GM23338 (cell line): ENCODE results near the gene STAC2. TPM values are rescaled to one million over a fixed set of nuclear protein-coding genes. Genes with fewer than 3 reads are reported as not detected.

Experiments
- ATAC-seq: fragments of 200-7000 bp; cut with Tn5 transposase; 3 replicates; pipeline ENCODE4 v1.9.1; 2020
- DNase-seq: peaks from one replicate; pipeline ENCODE4 v3.0.0-alpha.2; 2015; ENCODE audit warnings: low spot score
- H2AFZ ChIP-seq: fragments of 200-600 bp; sonication (generic); 2 replicates; pipeline ENCODE4 v1.8.0; 2016; ENCODE audit warnings: antibody characterized with exemption, mild to moderate bottlenecking, moderate library complexity
- H3F3A ChIP-seq: fragments of 200-600 bp; sonication (generic); replicated peaks from 2 replicates; pipeline ENCODE4 v1.8.0; 2017; ENCODE audit warnings: antibody characterized with exemption, mixed run types, low read depth
- H3K27ac ChIP-seq: fragments of 200-600 bp; sonication (generic); 2 replicates; pipeline ENCODE4 v1.6.1; 2016; ENCODE audit warnings: low read depth
- H3K27me3 ChIP-seq: fragments of 200-600 bp; sonication (generic); 2 replicates; pipeline ENCODE4 v1.8.0; 2016; ENCODE audit warnings: mild to moderate bottlenecking, mixed run types, moderate library complexity; ENCODE audit not compliant: insufficient read depth
- H3K36me3 ChIP-seq: fragments of 200-600 bp; sonication (generic); 2 replicates; pipeline ENCODE4 v1.8.0; 2016; ENCODE audit warnings: mild to moderate bottlenecking; ENCODE audit not compliant: insufficient read depth
- H3K4me1 ChIP-seq: fragments of 200-600 bp; sonication (generic); 2 replicates; pipeline ENCODE4 v1.8.0; 2016; ENCODE audit warnings: mild to moderate bottlenecking, moderate library complexity; ENCODE audit not compliant: insufficient read depth
- H3K4me2 ChIP-seq: fragments of 200-600 bp; sonication (generic); 2 replicates; pipeline ENCODE4 v1.7.1; 2017; ENCODE audit warnings: mixed run types
- H3K4me3 ChIP-seq: fragments of 200-600 bp; sonication (generic); 2 replicates; pipeline ENCODE4 v1.6.1; 2016; ENCODE audit warnings: mixed run types
- H3K79me2 ChIP-seq: fragments of 200-600 bp; sonication (generic); replicated peaks from 2 replicates; pipeline ENCODE4 v1.8.0; 2017; ENCODE audit warnings: mild to moderate bottlenecking; ENCODE audit not compliant: insufficient read depth
- H3K9me2 ChIP-seq: fragments of 200-600 bp; sonication (generic); 2 replicates; pipeline ENCODE4 v1.8.0; 2017; ENCODE audit not compliant: insufficient read depth
- H4K20me1 ChIP-seq: fragments of 200-600 bp; sonication (generic); replicated peaks from 2 replicates; pipeline ENCODE4 v1.8.0; 2017; ENCODE audit warnings: mild to moderate bottlenecking; ENCODE audit not compliant: insufficient read depth
- H3K27ac Mint-ChIP-seq: 2 replicates; pipeline ENCODE4 v1.8.0; 2020; ENCODE audit warnings: inconsistent platforms, mild to moderate bottlenecking, moderate library complexity, mixed read lengths
- H3K27me3 Mint-ChIP-seq: 3 replicates; pipeline ENCODE4 v1.8.0; 2022; ENCODE audit warnings: low read depth, mild to moderate bottlenecking, moderate library complexity, mixed read lengths, inconsistent platforms; ENCODE audit not compliant: insufficient read depth, poor library complexity
- H3K36me3 Mint-ChIP-seq: 3 replicates; pipeline ENCODE4 v1.8.0; 2021; ENCODE audit warnings: low read depth, mild to moderate bottlenecking, inconsistent platforms, moderate library complexity, mixed read lengths
- H3K4me1 Mint-ChIP-seq: 3 replicates; pipeline ENCODE4 v1.8.0; 2020; ENCODE audit warnings: mild to moderate bottlenecking, inconsistent platforms, mixed read lengths
- H3K4me3 Mint-ChIP-seq: 3 replicates; pipeline ENCODE4 v1.8.0; 2021; ENCODE audit warnings: moderate library complexity, mild to moderate bottlenecking, inconsistent platforms, mixed read lengths
- H3K9me3 Mint-ChIP-seq: 3 replicates; pipeline ENCODE4 v1.8.0; 2020; ENCODE audit warnings: moderate library complexity, mild to moderate bottlenecking, inconsistent platforms, mixed read lengths
- EZH2 ChIP-seq: fragments of 200-600 bp; sonication (generic); IDR thresholded peaks from one replicate; pipeline ENCODE4 v1.8.0; 2017; ENCODE audit warnings: antibody characterized with exemption, mild to moderate bottlenecking, low read depth; ENCODE audit not compliant: unreplicated experiment
- NANOG ChIP-seq: IDR thresholded peaks from 2 replicates; pipeline ENCODE4 v1.6.1; 2016; ENCODE audit warnings: antibody characterized with exemption, borderline replicate concordance
- POLR2AphosphoS5 ChIP-seq: IDR thresholded peaks from 2 replicates; pipeline ENCODE4 v1.6.1; 2016; ENCODE audit warnings: antibody characterized with exemption, low read depth
- ZNF331 ChIP-seq: fragments of 250-450 bp; sonication (Bioruptor Pico); IDR thresholded peaks from 2 replicates; pipeline ENCODE4 v1.5.0; 2020; ENCODE audit warnings: low read depth, mild to moderate bottlenecking, moderate library complexity
- polyA plus RNA-seq: library from polyadenylated mRNA; unstranded; fragments of >200 nt; fragmentation: Nextera tagmentation; extraction: Ambion mirVana; gene quantifications from 2 replicates; pipeline ENCODE4 v1.2.1, GENCODE V29; 2016
- total RNA-seq: library from RNA; depleted of rRNA; stranded (reverse); fragments of >200 nt; shearing (Covaris generic); gene quantifications from 2 replicates; pipeline ENCODE4 v1.2.3, GENCODE V29; 2014
- TF ChIP-seq, protein P1 (sequence below): fragments of 250-450 bp; sonication (Bioruptor Pico); IDR thresholded peaks from 2 replicates; pipeline ENCODE4 v1.5.0; 2020; ENCODE audit warnings: mild to moderate bottlenecking, moderate library complexity
- TF ChIP-seq, protein P2 (sequence below): IDR thresholded peaks from 2 replicates; pipeline ENCODE4 v1.6.1; 2016; ENCODE audit warnings: antibody characterized with exemption

STAC2 gene
- total and polyA plus RNA-seq, 2 experiments from 2014 or later = 1.9 to 3.1 TPM

DNA sequence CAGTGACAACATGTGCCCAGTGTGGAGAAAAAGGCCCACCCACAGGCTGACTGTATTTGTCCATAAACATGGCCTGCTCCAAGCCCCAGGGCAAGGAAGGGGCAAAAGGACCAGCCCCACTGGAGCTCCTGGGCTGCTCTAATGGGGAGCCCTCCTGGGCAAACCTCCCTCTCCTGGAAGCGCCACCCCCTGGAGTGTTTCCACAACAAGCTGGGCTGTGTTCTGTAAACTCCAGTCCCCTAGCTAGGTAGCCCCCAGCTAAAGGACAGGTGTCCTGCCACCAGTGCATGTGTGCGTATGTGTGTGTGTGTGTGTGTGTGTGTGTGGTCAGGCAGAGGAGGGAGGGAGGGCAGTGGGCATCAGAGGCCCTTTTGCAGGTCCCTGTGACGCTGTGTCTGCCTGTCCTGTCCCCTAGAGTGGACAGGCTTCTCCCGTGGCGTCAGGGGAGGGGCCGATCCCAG, 11.3 kb upstream of the STAC2 start:
- Mint-ChIP-seq H3K9me3 (no peaks in the 10 kb centered on the region), H3K4me1 (peaks cover 11% of the 10 kb centered on the region; the same call in 2 of the 3 replicates), H3K4me3 (no peak overlapping the region), H3K36me3 (no peaks in the 10 kb centered on the region), H3K27me3 (peaks cover 13% of the 10 kb centered on the region), H3K27ac (no peak overlapping the region)
- TF ChIP-seq EZH2 (no peak), NANOG (no peak)
- TF ChIP-seq, protein P1, sequence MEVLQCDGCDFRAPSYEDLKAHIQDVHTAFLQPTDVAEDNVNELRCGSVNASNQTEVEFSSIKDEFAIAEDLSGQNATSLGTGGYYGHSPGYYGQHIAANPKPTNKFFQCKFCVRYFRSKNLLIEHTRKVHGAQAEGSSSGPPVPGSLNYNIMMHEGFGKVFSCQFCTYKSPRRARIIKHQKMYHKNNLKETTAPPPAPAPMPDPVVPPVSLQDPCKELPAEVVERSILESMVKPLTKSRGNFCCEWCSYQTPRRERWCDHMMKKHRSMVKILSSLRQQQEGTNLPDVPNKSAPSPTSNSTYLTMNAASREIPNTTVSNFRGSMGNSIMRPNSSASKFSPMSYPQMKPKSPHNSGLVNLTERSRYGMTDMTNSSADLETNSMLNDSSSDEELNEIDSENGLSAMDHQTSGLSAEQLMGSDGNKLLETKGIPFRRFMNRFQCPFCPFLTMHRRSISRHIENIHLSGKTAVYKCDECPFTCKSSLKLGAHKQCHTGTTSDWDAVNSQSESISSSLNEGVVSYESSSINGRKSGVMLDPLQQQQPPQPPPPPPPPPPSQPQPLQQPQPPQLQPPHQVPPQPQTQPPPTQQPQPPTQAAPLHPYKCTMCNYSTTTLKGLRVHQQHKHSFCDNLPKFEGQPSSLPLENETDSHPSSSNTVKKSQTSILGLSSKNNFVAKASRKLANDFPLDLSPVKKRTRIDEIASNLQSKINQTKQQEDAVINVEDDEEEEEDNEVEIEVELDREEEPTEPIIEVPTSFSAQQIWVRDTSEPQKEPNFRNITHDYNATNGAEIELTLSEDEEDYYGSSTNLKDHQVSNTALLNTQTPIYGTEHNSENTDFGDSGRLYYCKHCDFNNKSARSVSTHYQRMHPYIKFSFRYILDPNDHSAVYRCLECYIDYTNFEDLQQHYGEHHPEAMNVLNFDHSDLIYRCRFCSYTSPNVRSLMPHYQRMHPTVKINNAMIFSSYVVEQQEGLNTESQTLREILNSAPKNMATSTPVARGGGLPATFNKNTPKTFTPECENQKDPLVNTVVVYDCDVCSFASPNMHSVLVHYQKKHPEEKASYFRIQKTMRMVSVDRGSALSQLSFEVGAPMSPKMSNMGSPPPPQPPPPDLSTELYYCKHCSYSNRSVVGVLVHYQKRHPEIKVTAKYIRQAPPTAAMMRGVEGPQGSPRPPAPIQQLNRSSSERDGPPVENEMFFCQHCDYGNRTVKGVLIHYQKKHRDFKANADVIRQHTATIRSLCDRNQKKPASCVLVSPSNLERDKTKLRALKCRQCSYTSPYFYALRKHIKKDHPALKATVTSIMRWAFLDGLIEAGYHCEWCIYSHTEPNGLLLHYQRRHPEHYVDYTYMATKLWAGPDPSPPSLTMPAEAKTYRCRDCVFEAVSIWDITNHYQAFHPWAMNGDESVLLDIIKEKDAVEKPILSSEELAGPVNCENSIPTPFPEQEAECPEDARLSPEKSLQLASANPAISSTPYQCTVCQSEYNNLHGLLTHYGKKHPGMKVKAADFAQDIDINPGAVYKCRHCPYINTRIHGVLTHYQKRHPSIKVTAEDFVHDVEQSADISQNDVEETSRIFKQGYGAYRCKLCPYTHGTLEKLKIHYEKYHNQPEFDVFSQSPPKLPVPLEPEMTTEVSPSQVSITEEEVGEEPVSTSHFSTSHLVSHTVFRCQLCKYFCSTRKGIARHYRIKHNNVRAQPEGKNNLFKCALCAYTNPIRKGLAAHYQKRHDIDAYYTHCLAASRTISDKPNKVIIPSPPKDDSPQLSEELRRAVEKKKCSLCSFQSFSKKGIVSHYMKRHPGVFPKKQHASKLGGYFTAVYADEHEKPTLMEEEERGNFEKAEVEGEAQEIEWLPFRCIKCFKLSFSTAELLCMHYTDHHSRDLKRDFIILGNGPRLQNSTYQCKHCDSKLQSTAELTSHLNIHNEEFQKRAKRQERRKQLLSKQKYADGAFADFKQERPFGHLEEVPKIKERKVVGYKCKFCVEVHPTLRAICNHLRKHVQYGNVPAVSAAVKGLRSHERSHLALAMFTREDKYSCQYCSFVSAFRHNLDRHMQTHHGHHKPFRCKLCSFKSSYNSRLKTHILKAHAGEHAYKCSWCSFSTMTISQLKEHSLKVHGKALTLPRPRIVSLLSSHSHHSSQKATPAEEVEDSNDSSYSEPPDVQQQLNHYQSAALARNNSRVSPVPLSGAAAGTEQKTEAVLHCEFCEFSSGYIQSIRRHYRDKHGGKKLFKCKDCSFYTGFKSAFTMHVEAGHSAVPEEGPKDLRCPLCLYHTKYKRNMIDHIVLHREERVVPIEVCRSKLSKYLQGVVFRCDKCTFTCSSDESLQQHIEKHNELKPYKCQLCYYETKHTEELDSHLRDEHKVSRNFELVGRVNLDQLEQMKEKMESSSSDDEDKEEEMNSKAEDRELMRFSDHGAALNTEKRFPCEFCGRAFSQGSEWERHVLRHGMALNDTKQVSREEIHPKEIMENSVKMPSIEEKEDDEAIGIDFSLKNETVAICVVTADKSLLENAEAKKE (CRISPR knock-in tag) = no peak
- Histone ChIP-seq H3K4me2 (no peak overlapping the region), H3K79me2 (no peaks in the 10 kb centered on the region), H3F3A (0 out of 2 replicates have a peak, but pooled peaks cover 6% of the 10 kb centered on the region), H4K20me1 (no peaks in the 10 kb centered on the region), H3K9me2 (no peaks in the 10 kb centered on the region), H3K36me3 (no peaks in the 10 kb centered on the region), H2AFZ (no peak overlapping the region), H3K27me3 (no peaks in the 10 kb centered on the region), H3K27ac (no peak overlapping the region), H3K4me3 (no peak overlapping the region), H3K4me1 (no peaks in the 10 kb centered on the region; the same call in 1 of the 2 replicates)
- DNase-seq (no peak), ATAC-seq (no peak)

DNA sequence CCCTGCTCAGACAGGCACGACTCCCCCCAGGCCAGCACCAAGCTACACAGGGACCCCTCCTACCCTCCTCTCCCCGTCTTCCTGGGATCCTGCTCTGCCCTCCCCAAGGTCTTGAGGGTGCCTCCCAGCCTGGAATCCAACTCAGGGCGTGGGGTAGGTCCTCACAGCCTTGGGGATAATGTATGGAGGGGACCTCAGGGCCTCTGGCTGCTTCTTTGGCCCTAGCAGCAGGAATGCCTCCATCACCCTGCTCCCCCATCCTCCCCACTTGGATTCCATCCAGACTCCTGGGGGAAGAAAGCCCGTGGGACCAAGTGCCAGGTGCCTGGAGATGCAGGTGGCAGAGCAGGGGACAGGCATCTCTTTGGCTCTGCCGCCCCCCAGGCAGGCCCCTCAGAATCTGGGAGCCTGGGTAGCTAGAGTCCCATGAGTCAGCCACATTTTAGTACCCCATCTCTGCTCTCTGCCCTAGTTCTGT, 10.7 kb upstream of the STAC2 start:
- Histone ChIP-seq H2AFZ (no peak overlapping the region), H3K4me2 (no peak overlapping the region), H3K4me3 (no peak overlapping the region), H3F3A (peaks cover 11% of the 10 kb centered on the region; the same call in 1 of the 2 replicates), H4K20me1 (no peaks in the 10 kb centered on the region), H3K79me2 (no peaks in the 10 kb centered on the region), H3K36me3 (no peaks in the 10 kb centered on the region), H3K27me3 (no peaks in the 10 kb centered on the region), H3K27ac (no peak overlapping the region), H3K9me2 (no peaks in the 10 kb centered on the region), H3K4me1 (peaks cover 5% of the 10 kb centered on the region)
- H3K36me3 Mint-ChIP-seq = no peaks in the 10 kb centered on the region
- H3K4me1 Mint-ChIP-seq = peaks cover 15% of the 10 kb centered on the region
- DNase-seq = no peak
- peaks cover 13% of the 10 kb centered on the region for H3K27me3 Mint-ChIP-seq
- no peak overlapping the region for H3K27ac Mint-ChIP-seq
- H3K4me3 Mint-ChIP-seq = no peak overlapping the region
- ATAC-seq = no peak
- no peaks in the 10 kb centered on the region for H3K9me3 Mint-ChIP-seq
- TF ChIP-seq, protein P2, sequence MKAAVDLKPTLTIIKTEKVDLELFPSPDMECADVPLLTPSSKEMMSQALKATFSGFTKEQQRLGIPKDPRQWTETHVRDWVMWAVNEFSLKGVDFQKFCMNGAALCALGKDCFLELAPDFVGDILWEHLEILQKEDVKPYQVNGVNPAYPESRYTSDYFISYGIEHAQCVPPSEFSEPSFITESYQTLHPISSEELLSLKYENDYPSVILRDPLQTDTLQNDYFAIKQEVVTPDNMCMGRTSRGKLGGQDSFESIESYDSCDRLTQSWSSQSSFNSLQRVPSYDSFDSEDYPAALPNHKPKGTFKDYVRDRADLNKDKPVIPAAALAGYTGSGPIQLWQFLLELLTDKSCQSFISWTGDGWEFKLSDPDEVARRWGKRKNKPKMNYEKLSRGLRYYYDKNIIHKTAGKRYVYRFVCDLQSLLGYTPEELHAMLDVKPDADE = no peak
- no peak for TF ChIP-seq ZNF331 (CRISPR knock-in tag)
- TF ChIP-seq POLR2AphosphoS5 = no peak
- no peak for TF ChIP-seq EZH2
